ENCODE measurements around the gene VSIG10. TPM values are rescaled to one million over a fixed set of nuclear protein-coding genes. Genes with fewer than 3 reads are reported as not detected.
A peak's percentile ranks its signal among the peaks of the same experiment; 100 is the strongest.

The VSIG10 gene
- total and polyA plus RNA-seq, 7 donors = 4.8 to 13.9 (median 10.7) TPM

GRCh38 chr12:118098911-118099671 is 4.7 kb downstream of the VSIG10 start:
- WGBS, 3 donors = 86 to 92% (median 87%) methylated on average over 12 of the region's 12 CpGs
- intact Hi-C loops (cut with DNase I) = no loop called here

GRCh38 chr12:118098401-118098800 is 5.4 kb downstream of the VSIG10 start:
- no peaks in the 10 kb centered on the region for H3K9me3 ChIP-seq
- no peak overlapping the region for H3K4me3 ChIP-seq
- H3K4me1 ChIP-seq = peaks cover 24% of the 10 kb centered on the region
- DNase-seq (no peak), ATAC-seq (no peak)
- no peak for TF ChIP-seq CTCF (IDR thresholded peaks at IDR 0.05)
- H3K36me3 ChIP-seq (ENCODE audit: insufficient read depth in 1 of 2, low read depth in 1 of 2) = peaks cover 0 to 1% of the 10 kb centered on the region in 2 donors
- WGBS, 3 donors = 53 to 70% (median 65%) methylated on average over 3 of the region's 3 CpGs
- intact Hi-C loops (cut with DNase I) = no loop called here
- no peaks in the 10 kb centered on the region for H3K27me3 ChIP-seq (ENCODE audit: insufficient read depth in 3 of 3, low read length in 2 of 3)
- H3K27ac ChIP-seq = no peak overlapping the region

More at GRCh38 chr12:118098911-118099671, 4.7 kb downstream of the VSIG10 start:
- H3K9me3 ChIP-seq = no peaks in the 10 kb centered on the region
- no peak for ATAC-seq
- no peak overlapping the region for H3K4me3 ChIP-seq
- no peak overlapping the region for H3K27ac ChIP-seq
- no peak for DNase-seq
- TF ChIP-seq CTCF (IDR thresholded peaks at IDR 0.05) = no peak
- no peaks in the 10 kb centered on the region for H3K27me3 ChIP-seq (ENCODE audit: insufficient read depth in 3 of 3, low read length in 2 of 3)
- peaks cover 17% of the 10 kb centered on the region for H3K4me1 ChIP-seq
- H3K36me3 ChIP-seq (ENCODE audit: insufficient read depth in 1 of 2, low read depth in 1 of 2) = no peaks in the 10 kb centered on the region

GRCh38 chr12:118094039-118094438 is 9.8 kb downstream of the VSIG10 start:
- Histone ChIP-seq H3K9me3 (no peaks in the 10 kb centered on the region), H3K36me3 (ENCODE audit: insufficient read depth in 1 of 2, low read depth in 1 of 2) (peaks cover 0 to 30% of the 10 kb centered on the region in 2 donors), H3K4me1 (peaks cover 13% of the 10 kb centered on the region), H3K27ac (peak overlapping the region; percentile 67), H3K27me3 (ENCODE audit: insufficient read depth in 3 of 3, low read length in 2 of 3) (no peaks in the 10 kb centered on the region), H3K4me3 (no peak overlapping the region)
- no peak for TF ChIP-seq CTCF (IDR thresholded peaks at IDR 0.05)
- intact Hi-C loops (cut with DNase I) = no loop called here
- DNase-seq (no peak), ATAC-seq (peak in 3 of 4 donors; percentile 57 to 88 (median 84))
- WGBS, 3 donors = 47 to 54% (median 49%) methylated on average over 3 of the region's 3 CpGs

GRCh38 chr12:118089782-118090181 is 14.0 kb downstream of the VSIG10 start:
- ATAC-seq (no peak), DNase-seq (no peak)
- Histone ChIP-seq H3K4me1 (peaks cover 13% of the 10 kb centered on the region), H3K27me3 (ENCODE audit: insufficient read depth in 3 of 3, low read length in 2 of 3) (no peaks in the 10 kb centered on the region), H3K36me3 (ENCODE audit: insufficient read depth in 1 of 2, low read depth in 1 of 2) (peaks cover 0 to 32% of the 10 kb centered on the region in 2 donors), H3K9me3 (no peaks in the 10 kb centered on the region), H3K4me3 (no peak overlapping the region), H3K27ac (no peak overlapping the region)
- no peak for TF ChIP-seq CTCF (IDR thresholded peaks at IDR 0.05)
- WGBS, 3 donors = 89 to 96% (median 92%) methylated on average over 9 of the region's 9 CpGs
- intact Hi-C loops (cut with DNase I) = no loop called here

Measured in psoas muscle (tissue), 8 donors.